ENCODE results near the gene PPM1N. TPM values are rescaled to one million over a fixed set of nuclear protein-coding genes. Genes with fewer than 3 reads are reported as not detected.

The PPM1N gene
- total and polyA plus RNA-seq, 2 of the 13 experiments (the other 11 are each of a cell fraction or from before 2014, with no cell fraction given) = 0.31 to 1.8 TPM

DNA sequence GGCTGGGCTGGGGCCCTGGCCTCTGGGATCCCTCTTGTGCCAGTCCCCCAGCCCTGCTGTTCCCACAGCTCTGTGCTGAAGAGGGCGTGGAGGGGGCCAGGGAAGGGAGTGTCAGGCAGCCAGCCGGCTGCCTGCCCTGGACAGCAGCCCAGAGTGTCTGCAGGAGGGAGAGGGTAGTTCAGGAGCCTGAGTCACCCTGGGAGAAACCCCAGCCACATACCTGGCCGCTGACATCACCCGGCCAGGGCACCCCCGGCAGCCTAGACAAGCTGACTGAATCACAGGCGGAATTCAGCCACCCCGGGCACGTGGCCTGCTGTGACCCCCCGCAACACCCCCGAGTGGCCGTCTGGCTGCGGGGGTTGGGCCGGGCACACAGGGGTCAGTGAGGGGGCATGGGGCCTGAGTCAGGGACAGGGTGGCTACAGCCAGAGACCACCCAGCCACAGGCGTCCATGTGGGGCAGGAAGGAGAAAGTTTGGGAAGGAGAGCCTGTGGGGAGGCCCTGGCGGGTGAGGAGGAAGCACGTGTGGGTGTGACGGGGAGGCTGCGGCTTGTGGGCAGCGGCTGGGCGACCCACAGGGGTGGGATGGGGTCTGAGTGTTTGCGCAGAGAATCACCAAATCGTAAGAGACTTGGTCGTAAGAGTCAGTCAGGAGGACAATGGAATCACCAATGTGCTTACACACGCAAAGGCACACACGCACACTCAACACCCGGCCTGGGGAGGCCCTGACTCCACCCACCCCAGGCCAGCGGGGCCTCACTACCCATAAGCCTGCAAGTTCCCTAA is 42.3 kb upstream of the PPM1N start (continued):
- TF ChIP-seq ZNF691 (CRISPR knock-in tag; IDR thresholded peaks at IDR 0.05; ENCODE audit: borderline replicate concordance, low read depth) = peak; percentile 72
- peak; percentile 51; the same call in 1 of the 2 replicates for TF ChIP-seq HMG20A (CRISPR knock-in tag; IDR thresholded peaks at IDR 0.05; ENCODE audit: borderline replicate concordance)
- no peak for TF ChIP-seq ZSCAN22 (CRISPR knock-in tag; IDR thresholded peaks at IDR 0.05)
- no peak for TF ChIP-seq ZC3H4 (CRISPR knock-in tag; IDR thresholded peaks at IDR 0.05; ENCODE audit: borderline replicate concordance)
- TF ChIP-seq, protein P1, sequence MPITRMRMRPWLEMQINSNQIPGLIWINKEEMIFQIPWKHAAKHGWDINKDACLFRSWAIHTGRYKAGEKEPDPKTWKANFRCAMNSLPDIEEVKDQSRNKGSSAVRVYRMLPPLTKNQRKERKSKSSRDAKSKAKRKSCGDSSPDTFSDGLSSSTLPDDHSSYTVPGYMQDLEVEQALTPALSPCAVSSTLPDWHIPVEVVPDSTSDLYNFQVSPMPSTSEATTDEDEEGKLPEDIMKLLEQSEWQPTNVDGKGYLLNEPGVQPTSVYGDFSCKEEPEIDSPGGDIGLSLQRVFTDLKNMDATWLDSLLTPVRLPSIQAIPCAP (CRISPR knock-in tag; IDR thresholded peaks at IDR 0.05; ENCODE audit: low read depth) = no peak
- peak; percentile 45; the same call in 1 of the 2 replicates for TF ChIP-seq ATF7 (IDR thresholded peaks at IDR 0.05)
- peak; percentile 99 for TF ChIP-seq ATF7 (CRISPR knock-in tag; IDR thresholded peaks at IDR 0.05)
- no peak for TF ChIP-seq TRAFD1 (CRISPR knock-in tag; IDR thresholded peaks at IDR 0.05; ENCODE audit: borderline replicate concordance)
- TF ChIP-seq MYNN (CRISPR knock-in tag; IDR thresholded peaks at IDR 0.05; ENCODE audit: low read depth) = no peak
- TF ChIP-seq TP53 (CRISPR knock-in tag; conservative IDR thresholded peaks at IDR 0.05) = 0 out of 2 replicates have a peak, but pooled peaks have one; percentile 14
- TF ChIP-seq SETDB1 (CRISPR knock-in tag; IDR thresholded peaks at IDR 0.05; ENCODE audit: borderline replicate concordance) = no peak
- 0 out of 2 replicates have a peak, but pooled peaks have one; percentile 43 for TF ChIP-seq NRL (CRISPR knock-in tag; IDR thresholded peaks at IDR 0.05; ENCODE audit: borderline replicate concordance)
- no peak for TF ChIP-seq MTF1 (CRISPR knock-in tag; IDR thresholded peaks at IDR 0.05)
- TF ChIP-seq, protein P2, sequence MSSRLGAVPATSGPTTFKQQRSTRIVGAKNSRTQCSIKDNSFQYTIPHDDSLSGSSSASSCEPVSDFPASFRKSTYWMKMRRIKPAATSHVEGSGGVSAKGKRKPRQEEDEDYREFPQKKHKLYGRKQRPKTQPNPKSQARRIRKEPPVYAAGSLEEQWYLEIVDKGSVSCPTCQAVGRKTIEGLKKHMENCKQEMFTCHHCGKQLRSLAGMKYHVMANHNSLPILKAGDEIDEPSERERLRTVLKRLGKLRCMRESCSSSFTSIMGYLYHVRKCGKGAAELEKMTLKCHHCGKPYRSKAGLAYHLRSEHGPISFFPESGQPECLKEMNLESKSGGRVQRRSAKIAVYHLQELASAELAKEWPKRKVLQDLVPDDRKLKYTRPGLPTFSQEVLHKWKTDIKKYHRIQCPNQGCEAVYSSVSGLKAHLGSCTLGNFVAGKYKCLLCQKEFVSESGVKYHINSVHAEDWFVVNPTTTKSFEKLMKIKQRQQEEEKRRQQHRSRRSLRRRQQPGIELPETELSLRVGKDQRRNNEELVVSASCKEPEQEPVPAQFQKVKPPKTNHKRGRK (CRISPR knock-in tag; IDR thresholded peaks at IDR 0.05) = no peak
- no peak for TF ChIP-seq EEA1 (CRISPR knock-in tag; IDR thresholded peaks at IDR 0.05; ENCODE audit: borderline replicate concordance)
- 0 out of 2 replicates have a peak, but pooled peaks have one; percentile 3 for TF ChIP-seq CREB1 (IDR thresholded peaks at IDR 0.05)
- peak; percentile 72 for TF ChIP-seq CREB1 (CRISPR knock-in tag; IDR thresholded peaks at IDR 0.05)
- 0 out of 2 replicates have a peak, but pooled peaks have one; percentile 50 for TF ChIP-seq ZSCAN29 (CRISPR knock-in tag; conservative IDR thresholded peaks at IDR 0.05)
- peak; percentile 4; the same call in 1 of the 2 replicates for TF ChIP-seq SMAD3 (CRISPR knock-in tag; IDR thresholded peaks at IDR 0.05)
- peak; percentile 39 to 47; a peak in 1 of 4 replicates for TF ChIP-seq EP300 (IDR thresholded peaks at IDR 0.05; ENCODE audit: low read depth in 2 of 2, low read length in 2 of 2)
- no peak for TF ChIP-seq EP300 (CRISPR knock-in tag; IDR thresholded peaks at IDR 0.05; ENCODE audit: borderline replicate concordance)
- TF ChIP-seq MTERF4 (CRISPR knock-in tag; IDR thresholded peaks at IDR 0.05) = no peak
- no peak for TF ChIP-seq ZNF256 (CRISPR knock-in tag; conservative IDR thresholded peaks at IDR 0.05)
